T-cell (primary cell): Measurements from ENCODE around the gene PCDH9. TPM values are rescaled to one million over a fixed set of nuclear protein-coding genes. Genes with fewer than 3 reads are reported as not detected.

Experiments used
- ATAC-seq, 4 experiments: fragments of 200-7000 bp in 3 of 4; fragments of 150-1000 bp in 1 of 4; cut with Tn5 transposase; replicated peaks in 1 of 4; 1 replicate in 3 of 4; 2 replicates in 1 of 4; pipeline ENCODE4 v1.10.0; 2021; ENCODE audit warnings: moderate library complexity in 3 of 4, mild to moderate bottlenecking in 2 of 4, moderate number of reproducible peaks in 1 of 4
- CTCF ChIA-PET, 2 donors: fragments of 300-600 bp; sonication (Branson Sonifier 250); formaldehyde crosslinking; loops; one replicate each; lab custom pipeline; 2022; ENCODE audit warnings: antibody characterized with exemption in 2 of 2; lab: Charles Lee
- POLR2A ChIA-PET, 2 donors: fragments of 300-600 bp; sonication (Branson Sonifier 250); formaldehyde crosslinking; loops; one replicate each; lab custom pipeline; 2022; ENCODE audit warnings: antibody characterized with exemption in 2 of 2; lab: Charles Lee
- DNase-seq, 35 experiments: peaks; one replicate each; pipeline versions ENCODE4 v3.0.0 to v3.0.0-alpha.2; 2013 to 2023
- H3K27ac ChIP-seq: one replicate; pipeline ENCODE4 v1.5.1; 2013; ENCODE audit warnings: low read length
- H3K27me3 ChIP-seq, 2 experiments: replicated peaks in 1 of 2; 1 replicate in 1 of 2; 2 replicates in 1 of 2; pipeline versions ENCODE4 v1.6.1 to v1.7.0; 2013; ENCODE audit warnings: low read length in 1 of 2, mixed read lengths in 1 of 2; ENCODE audit not compliant: control insufficient read depth in 2 of 2, insufficient read depth in 2 of 2; ENCODE audit errors: extremely low read depth in 1 of 2
- H3K36me3 ChIP-seq, 2 donors: 1 replicate in 1 of 2; 2 replicates in 1 of 2; pipeline versions ENCODE4 v1.6.1 to v1.7.0; 2013; ENCODE audit warnings: low read length in 1 of 2; ENCODE audit not compliant: control insufficient read depth in 2 of 2, insufficient read depth in 1 of 2; ENCODE audit errors: extremely low read depth in 1 of 2
- H3K4me1 ChIP-seq, 2 experiments: 1 replicate in 1 of 2; 2 replicates in 1 of 2; pipeline versions ENCODE4 v1.6.1 to v1.7.0; 2013; ENCODE audit warnings: low read length in 2 of 2, mixed read lengths in 1 of 2; ENCODE audit not compliant: insufficient read depth in 2 of 2, control insufficient read depth in 1 of 2; ENCODE audit errors: extremely low read depth in 1 of 2
- H3K4me3 ChIP-seq, 2 donors: 1 replicate in 1 of 2; 2 replicates in 1 of 2; pipeline versions ENCODE4 v1.5.1 to v1.7.0; 2013; ENCODE audit warnings: mild to moderate bottlenecking in 2 of 2, low read length in 1 of 2, moderate library complexity in 1 of 2; ENCODE audit not compliant: control insufficient read depth in 1 of 2; ENCODE audit errors: extremely low read depth in 1 of 2
- H3K9me3 ChIP-seq: 2 replicates; pipeline ENCODE4 v1.7.0; 2013
- H3K27ac Mint-ChIP-seq, 2 donors: one replicate each; pipeline ENCODE4 v1.8.0; 2020 to 2021; ENCODE audit warnings: mild to moderate bottlenecking in 2 of 2, mixed read lengths in 2 of 2
- H3K27me3 Mint-ChIP-seq, 2 donors: one replicate each; pipeline ENCODE4 v1.8.0; 2021 to 2022; ENCODE audit warnings: mixed read lengths in 2 of 2
- H3K36me3 Mint-ChIP-seq: one replicate; pipeline ENCODE4 v1.8.0; 2021; ENCODE audit warnings: mixed read lengths
- H3K4me1 Mint-ChIP-seq, 3 donors: one replicate each; pipeline ENCODE4 v1.8.0; 2020 to 2022; ENCODE audit warnings: mixed read lengths in 3 of 3, mild to moderate bottlenecking in 1 of 3
- H3K4me3 Mint-ChIP-seq, 3 donors: one replicate each; pipeline ENCODE4 v1.8.0; 2020 to 2022; ENCODE audit warnings: mild to moderate bottlenecking in 3 of 3, mixed read lengths in 3 of 3, moderate library complexity in 3 of 3
- H3K9me3 Mint-ChIP-seq, 3 donors: one replicate each; pipeline ENCODE4 v1.8.0; 2020 to 2022; ENCODE audit warnings: mixed read lengths in 3 of 3
- WGBS: methylation state at CpG from one replicate; pipeline ENCODE4 v1.1.5; 2013; ENCODE audit warnings: missing lambda C conversion rate; ENCODE audit not compliant: insufficient coverage; 5-methylcytosine and 5-hydroxymethylcytosine counted together
- total RNA-seq, 35 experiments: library from RNA in 6 of 35; stranded (reverse) in 6 of 35; fragments of 120-200 nt in 1 of 35; gene quantifications; one replicate each; pipeline versions ENCODE4 v1.2.1 to v1.2.4 and lab custom pipeline; 2013 to 2026

Gene PCDH9
- total RNA-seq, 5 donors from 2014 or later (not counting 1 experiment from before 2014, with no cell fraction given): 0.38 to 1.3 (median 0.53) TPM

GRCh38 chr13:66513728-66514127, 716.4 kb downstream of the PCDH9 start:
- Mint-ChIP-seq H3K27ac (no peak overlapping the region), H3K4me3 (no peak overlapping the region), H3K27me3 (no peaks in the 10 kb centered on the region), H3K4me1 (no peaks in the 10 kb centered on the region), H3K36me3 (no peaks in the 10 kb centered on the region), H3K9me3 (peaks cover 0 to 9% (median 2%) of the 10 kb centered on the region in 3 donors)
- ChIA-PET CTCF (interaction anchor here in 1 of 2 donors (0.7 kb wide), 2 partner anchors 25 to 1047 kb away, joined by 3 read pairs; no protein-coding TSS in a partner anchor), POLR2A (no interaction called here)
- Histone ChIP-seq H3K4me1 (no peaks in the 10 kb centered on the region), H3K36me3 (no peaks in the 10 kb centered on the region), H3K4me3 (no peak overlapping the region), H3K27ac (no peak overlapping the region), H3K9me3 (no peaks in the 10 kb centered on the region), H3K27me3 (no peaks in the 10 kb centered on the region)
- WGBS: no CpG with 5 or more reads among the region's 2 CpGs
- ATAC-seq: no peak
- no peak for DNase-seq

- no peak overlapping the region for H3K27ac ChIP-seq
- CTCF ChIA-PET: interaction anchor here in 1 of 2 donors (0.5 kb wide), 1 partner anchor 30 kb away, joined by 4 read pairs; no protein-coding TSS in a partner anchor
- Mint-ChIP-seq H3K4me3 (no peak overlapping the region), H3K9me3 (peaks cover 2 to 10% (median 8%) of the 10 kb centered on the region in 3 donors), H3K27me3 (no peaks in the 10 kb centered on the region), H3K36me3 (no peaks in the 10 kb centered on the region), H3K27ac (no peak overlapping the region), H3K4me1 (no peaks in the 10 kb centered on the region)
- DNase-seq: no peak
- ATAC-seq: no peak
- no peaks in the 10 kb centered on the region for H3K4me1 ChIP-seq
- no peaks in the 10 kb centered on the region for H3K27me3 ChIP-seq
- no CpG with 5 or more reads among the region's 1 CpG for WGBS
- H3K4me3 ChIP-seq: no peak overlapping the region
- H3K9me3 ChIP-seq: no peaks in the 10 kb centered on the region
- POLR2A ChIA-PET: no interaction called here
- no peaks in the 10 kb centered on the region for H3K36me3 ChIP-seq
Measured at GRCh38 chr13:66509175-66509574, 721.0 kb downstream of the PCDH9 start.

- Histone ChIP-seq H3K27ac (no peak overlapping the region), H3K36me3 (no peaks in the 10 kb centered on the region), H3K4me3 (no peak overlapping the region), H3K9me3 (no peaks in the 10 kb centered on the region), H3K4me1 (no peaks in the 10 kb centered on the region), H3K27me3 (no peaks in the 10 kb centered on the region)
- CTCF ChIA-PET: interaction anchor here in 1 of 2 donors (0.5 kb wide), 1 partner anchor 31 kb away, joined by 4 read pairs; no protein-coding TSS in a partner anchor
- H3K4me3 Mint-ChIP-seq: no peak overlapping the region
- no peaks in the 10 kb centered on the region for H3K4me1 Mint-ChIP-seq
- H3K27me3 Mint-ChIP-seq: no peaks in the 10 kb centered on the region
- peaks cover 2 to 10% (median 8%) of the 10 kb centered on the region in 3 donors for H3K9me3 Mint-ChIP-seq
- POLR2A ChIA-PET: no interaction called here
- 100% methylated on average over 3 of the region's 4 CpGs for whole genome bisulfite sequencing
- ATAC-seq (no peak), DNase-seq (no peak)
- H3K36me3 Mint-ChIP-seq: no peaks in the 10 kb centered on the region
- no peak overlapping the region for H3K27ac Mint-ChIP-seq
Measured at GRCh38 chr13:66508153-66508909, 721.8 kb downstream of the PCDH9 start.

DNA sequence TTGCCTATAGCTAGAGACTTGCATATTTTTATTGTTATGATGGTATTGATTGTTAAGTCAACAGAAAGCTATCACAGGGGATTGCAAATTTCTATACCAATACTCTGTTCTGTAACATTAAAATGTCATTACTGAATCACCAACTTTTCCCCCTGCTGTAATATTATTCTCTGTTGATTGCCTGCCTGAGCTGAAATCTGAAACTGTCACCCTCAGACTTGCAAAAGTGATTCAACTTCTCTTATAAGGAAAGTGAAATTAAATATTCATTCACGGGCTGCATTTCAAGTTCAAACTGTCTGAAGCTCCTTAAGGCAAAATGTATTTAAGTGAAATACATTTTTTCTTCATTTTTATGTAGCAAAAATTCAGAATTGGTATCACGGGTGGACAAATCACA, 723.2 kb downstream of the PCDH9 start:
- ATAC-seq (no peak), DNase-seq (no peak)
- no peaks in the 10 kb centered on the region for H3K36me3 ChIP-seq
- no peaks in the 10 kb centered on the region for H3K27me3 ChIP-seq
- H3K4me3 ChIP-seq: no peak overlapping the region
- Mint-ChIP-seq H3K36me3 (no peaks in the 10 kb centered on the region), H3K9me3 (peaks cover 2 to 10% (median 8%) of the 10 kb centered on the region in 3 donors), H3K4me3 (no peak overlapping the region), H3K27me3 (no peaks in the 10 kb centered on the region), H3K4me1 (no peaks in the 10 kb centered on the region), H3K27ac (no peak overlapping the region)
- CTCF ChIA-PET: no interaction called here
- H3K9me3 ChIP-seq: no peaks in the 10 kb centered on the region
- no peaks in the 10 kb centered on the region for H3K4me1 ChIP-seq
- no peak overlapping the region for H3K27ac ChIP-seq
- no CpG with 5 or more reads among the region's 2 CpGs for WGBS
- POLR2A ChIA-PET: no interaction called here

DNA sequence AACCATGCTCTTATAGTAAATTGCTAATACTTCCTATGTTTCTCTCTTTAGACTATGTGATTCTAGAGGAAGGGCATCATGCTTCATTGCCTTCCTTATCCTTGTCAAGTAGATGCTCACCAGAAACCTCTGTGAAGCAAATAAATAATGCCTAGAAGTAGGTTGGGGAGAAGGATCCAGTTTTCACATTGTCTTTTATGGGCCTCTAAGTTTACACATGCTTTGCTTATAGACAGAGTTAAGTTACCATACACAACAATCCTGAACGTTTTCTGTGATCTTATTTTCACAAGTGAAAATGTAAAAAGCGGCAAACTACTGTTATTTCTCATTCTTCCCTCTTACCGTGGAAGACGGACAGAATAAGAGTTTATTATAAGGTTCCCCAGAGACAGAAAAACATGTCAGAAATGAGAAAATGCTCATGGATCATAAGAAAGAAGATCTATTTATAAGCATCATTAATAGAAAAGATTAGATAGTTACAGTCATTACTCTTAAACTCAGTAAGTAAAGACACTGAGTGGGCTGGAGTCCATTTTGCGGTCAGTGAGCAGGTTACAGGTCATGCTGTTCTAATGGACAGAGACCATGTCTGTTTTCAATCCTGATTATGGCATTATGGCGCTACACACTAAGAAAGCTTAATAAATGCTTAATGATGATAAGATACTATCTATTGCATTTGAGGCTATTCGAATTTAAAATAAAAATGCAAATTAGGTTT, 723.9 kb downstream of the PCDH9 start:
- Mint-ChIP-seq H3K9me3 (peaks cover 2 to 11% (median 10%) of the 10 kb centered on the region in 3 donors), H3K27ac (no peak overlapping the region), H3K27me3 (no peaks in the 10 kb centered on the region), H3K4me3 (no peak overlapping the region), H3K36me3 (no peaks in the 10 kb centered on the region), H3K4me1 (no peaks in the 10 kb centered on the region)
- Histone ChIP-seq H3K4me1 (no peaks in the 10 kb centered on the region), H3K4me3 (no peak overlapping the region), H3K36me3 (no peaks in the 10 kb centered on the region), H3K9me3 (no peaks in the 10 kb centered on the region), H3K27ac (no peak overlapping the region), H3K27me3 (no peaks in the 10 kb centered on the region)
- DNase-seq (no peak), ATAC-seq (no peak)
- ChIA-PET POLR2A (no interaction called here), CTCF (no interaction called here)
- WGBS: no CpG with 5 or more reads among the region's 7 CpGs

DNA sequence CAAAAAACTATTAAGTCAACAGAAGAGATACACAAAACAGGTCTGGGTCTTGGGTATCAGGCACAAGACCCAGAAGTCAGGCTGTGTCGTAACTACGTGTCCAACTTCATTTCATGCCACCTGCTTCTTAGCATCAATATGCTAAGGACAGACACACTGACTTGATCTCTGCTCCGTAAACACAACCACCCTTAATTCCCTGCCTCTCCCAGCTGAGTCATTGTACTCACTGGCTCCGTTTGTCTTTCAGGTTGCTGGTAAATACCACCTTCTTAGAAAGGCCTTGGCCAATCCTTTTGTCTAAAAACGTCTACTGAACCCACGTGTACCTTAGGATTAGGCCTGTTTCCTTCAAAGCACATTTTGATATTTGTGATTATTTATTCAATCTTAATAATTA, 726.2 kb downstream of the PCDH9 start:
- ATAC-seq (no peak), DNase-seq (no peak)
- 96% methylated on average over 3 of the region's 6 CpGs for WGBS
- H3K4me3 ChIP-seq: no peak overlapping the region
- ChIA-PET CTCF (no interaction called here), POLR2A (no interaction called here)
- Mint-ChIP-seq H3K36me3 (no peaks in the 10 kb centered on the region), H3K4me3 (no peak overlapping the region), H3K27ac (no peak overlapping the region), H3K27me3 (no peaks in the 10 kb centered on the region), H3K9me3 (peaks cover 0 to 10% (median 8%) of the 10 kb centered on the region in 3 donors), H3K4me1 (no peaks in the 10 kb centered on the region)
- no peaks in the 10 kb centered on the region for H3K9me3 ChIP-seq
- H3K27ac ChIP-seq: no peak overlapping the region
- H3K27me3 ChIP-seq: no peaks in the 10 kb centered on the region
- no peaks in the 10 kb centered on the region for H3K36me3 ChIP-seq
- H3K4me1 ChIP-seq: no peaks in the 10 kb centered on the region
